Right lobe of liver (tissue), 4 donors: ENCODE data around the gene BCAN.

Experiments
- POLR2A ChIP-seq: fragments of 450-650 bp; IDR thresholded peaks from one replicate; pipeline ENCODE4 v1.6.1; 2017; ENCODE audit warnings: antibody characterized with exemption, mild to moderate bottlenecking
- TF ChIP-seq, protein P1 (sequence below), 4 donors: fragments of 200-600 bp in 3 of 4; fragments of 450-650 bp in 1 of 4; IDR thresholded peaks; one replicate each; pipeline versions ENCODE4 v1.5.1 to v1.8.0; 2016 to 2022; ENCODE audit warnings: antibody characterized with exemption in 4 of 4, mild to moderate bottlenecking in 2 of 4
- donor health status: DM: no; HTN: no; CAD: no.
- donor health status: DM: no; HTN: no; CAD: no.
- donor health status: DM: no; HTN: yes; CAD: no.

DNA sequence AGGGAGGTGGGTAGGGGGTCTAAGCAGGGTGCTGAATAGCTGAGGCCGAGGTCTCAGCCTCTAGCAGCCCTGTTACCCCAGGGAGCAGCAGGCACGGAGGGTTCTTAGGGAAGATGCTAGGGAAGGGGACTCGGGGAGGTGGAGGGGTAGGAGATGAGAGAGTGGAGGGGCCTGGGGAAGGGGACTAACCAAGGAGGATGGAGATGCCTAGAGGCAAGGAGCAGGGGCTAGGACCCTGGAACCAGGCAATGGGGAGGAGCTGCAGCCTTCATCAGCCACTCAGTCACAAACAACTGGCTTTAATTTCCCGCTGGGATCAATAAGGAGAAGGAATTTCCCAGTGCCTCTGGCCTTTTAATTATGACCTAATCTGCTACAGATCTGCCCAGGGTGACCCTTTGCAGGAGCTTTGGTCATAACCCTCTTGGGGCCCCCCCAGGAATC is 66.3 kb downstream of the BCAN start:
- TF ChIP-seq, protein P1, sequence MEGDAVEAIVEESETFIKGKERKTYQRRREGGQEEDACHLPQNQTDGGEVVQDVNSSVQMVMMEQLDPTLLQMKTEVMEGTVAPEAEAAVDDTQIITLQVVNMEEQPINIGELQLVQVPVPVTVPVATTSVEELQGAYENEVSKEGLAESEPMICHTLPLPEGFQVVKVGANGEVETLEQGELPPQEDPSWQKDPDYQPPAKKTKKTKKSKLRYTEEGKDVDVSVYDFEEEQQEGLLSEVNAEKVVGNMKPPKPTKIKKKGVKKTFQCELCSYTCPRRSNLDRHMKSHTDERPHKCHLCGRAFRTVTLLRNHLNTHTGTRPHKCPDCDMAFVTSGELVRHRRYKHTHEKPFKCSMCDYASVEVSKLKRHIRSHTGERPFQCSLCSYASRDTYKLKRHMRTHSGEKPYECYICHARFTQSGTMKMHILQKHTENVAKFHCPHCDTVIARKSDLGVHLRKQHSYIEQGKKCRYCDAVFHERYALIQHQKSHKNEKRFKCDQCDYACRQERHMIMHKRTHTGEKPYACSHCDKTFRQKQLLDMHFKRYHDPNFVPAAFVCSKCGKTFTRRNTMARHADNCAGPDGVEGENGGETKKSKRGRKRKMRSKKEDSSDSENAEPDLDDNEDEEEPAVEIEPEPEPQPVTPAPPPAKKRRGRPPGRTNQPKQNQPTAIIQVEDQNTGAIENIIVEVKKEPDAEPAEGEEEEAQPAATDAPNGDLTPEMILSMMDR (IDR thresholded peaks at IDR 0.05) = no peak
- no peak for TF ChIP-seq POLR2A
